Measurements from ENCODE around the gene PVR.

DNA sequence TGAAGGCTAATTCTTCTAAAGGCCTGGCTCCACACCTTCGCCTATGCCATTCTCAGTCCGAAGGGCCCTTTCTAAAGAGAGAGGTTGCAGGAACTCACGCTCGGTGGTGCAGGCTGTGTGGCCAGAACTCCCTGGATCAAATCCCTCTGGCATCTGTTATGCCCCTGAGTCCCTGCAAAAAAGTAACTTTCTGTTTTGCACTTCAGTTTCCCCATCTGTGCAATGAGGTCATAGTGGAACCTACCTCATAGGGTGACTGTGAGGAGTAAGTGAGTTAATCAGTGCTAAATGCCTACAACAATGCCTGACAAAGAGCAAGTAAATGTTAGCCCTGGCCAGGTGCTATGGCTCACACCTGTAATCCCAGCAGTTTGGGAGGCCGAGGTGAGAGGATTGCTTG is 23.0 kb upstream of the PVR start:
- TF ChIP-seq, protein P1, sequence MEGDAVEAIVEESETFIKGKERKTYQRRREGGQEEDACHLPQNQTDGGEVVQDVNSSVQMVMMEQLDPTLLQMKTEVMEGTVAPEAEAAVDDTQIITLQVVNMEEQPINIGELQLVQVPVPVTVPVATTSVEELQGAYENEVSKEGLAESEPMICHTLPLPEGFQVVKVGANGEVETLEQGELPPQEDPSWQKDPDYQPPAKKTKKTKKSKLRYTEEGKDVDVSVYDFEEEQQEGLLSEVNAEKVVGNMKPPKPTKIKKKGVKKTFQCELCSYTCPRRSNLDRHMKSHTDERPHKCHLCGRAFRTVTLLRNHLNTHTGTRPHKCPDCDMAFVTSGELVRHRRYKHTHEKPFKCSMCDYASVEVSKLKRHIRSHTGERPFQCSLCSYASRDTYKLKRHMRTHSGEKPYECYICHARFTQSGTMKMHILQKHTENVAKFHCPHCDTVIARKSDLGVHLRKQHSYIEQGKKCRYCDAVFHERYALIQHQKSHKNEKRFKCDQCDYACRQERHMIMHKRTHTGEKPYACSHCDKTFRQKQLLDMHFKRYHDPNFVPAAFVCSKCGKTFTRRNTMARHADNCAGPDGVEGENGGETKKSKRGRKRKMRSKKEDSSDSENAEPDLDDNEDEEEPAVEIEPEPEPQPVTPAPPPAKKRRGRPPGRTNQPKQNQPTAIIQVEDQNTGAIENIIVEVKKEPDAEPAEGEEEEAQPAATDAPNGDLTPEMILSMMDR (IDR thresholded peaks at IDR 0.05 in 2 of 3, conservative IDR thresholded peaks at IDR 0.05 in 1 of 3; ENCODE audit: control insufficient read depth in 2 of 3, extremely low read depth in 1 of 3, insufficient read depth in 1 of 3, low read depth in 3 of 3, low read length in 3 of 3): no peak
- TF ChIP-seq CREB1 (IDR thresholded peaks at IDR 0.05; ENCODE audit: low read depth) (no peak), SIN3A (IDR thresholded peaks at IDR 0.05; ENCODE audit: low read depth, low read length) (no peak), BHLHE40 (IDR thresholded peaks at IDR 0.05; ENCODE audit: borderline replicate concordance in 1 of 2, low read depth in 2 of 2, low read length in 1 of 2) (no peak), RAD51 (IDR thresholded peaks at IDR 0.05) (no peak), TAF1 (IDR thresholded peaks at IDR 0.05; ENCODE audit: borderline replicate concordance, low read depth, low read length) (no peak), BACH1 (IDR thresholded peaks at IDR 0.05; ENCODE audit: borderline replicate concordance) (no peak), YY1 (IDR thresholded peaks at IDR 0.05; ENCODE audit: low read depth, low read length) (no peak), POLR2AphosphoS5 (IDR thresholded peaks at IDR 0.05; ENCODE audit: low read length) (no peak), ZSCAN29 (IDR thresholded peaks at IDR 0.05) (no peak), CBX3 (IDR thresholded peaks at IDR 0.05; ENCODE audit: borderline replicate concordance, low read depth) (no peak), EZH2 (IDR thresholded peaks at IDR 0.05; ENCODE audit: borderline replicate concordance, control insufficient read depth, low read depth, low read length) (no peak), ESRRA (IDR thresholded peaks at IDR 0.05; ENCODE audit: low read length) (no peak)
